ENCODE data around the gene RBM15.

Gene RBM15

GRCh38 chr1:110393286-110393685 lies 54.1 kb downstream of the RBM15 start:
- Histone ChIP-seq H3K4me2 (ENCODE audit: insufficient read depth, low read length) (no peak overlapping the region), H3K27ac (ENCODE audit: low read length) (no peak overlapping the region), H3K4me1 (ENCODE audit: insufficient read depth, low read length) (no peaks in the 10 kb centered on the region), H3K9me3 (ENCODE audit: insufficient read depth, low read length, severe bottlenecking) (no peaks in the 10 kb centered on the region), H4K20me1 (ENCODE audit: insufficient read depth, low read length) (no peaks in the 10 kb centered on the region), H3K79me2 (ENCODE audit: insufficient read depth, low read length) (no peaks in the 10 kb centered on the region), H3K27me3 (ENCODE audit: insufficient read depth, low read length, poor library complexity) (no peaks in the 10 kb centered on the region), H3K9ac (ENCODE audit: low read depth, low read length) (no peak overlapping the region), H3K36me3 (ENCODE audit: insufficient read depth, low read length) (0 out of 2 replicates have a peak, but pooled peaks cover 3% of the 10 kb centered on the region), H3K4me3 (ENCODE audit: low read depth in 1 of 2, low read length in 2 of 2) (no peak overlapping the region), H2AFZ (ENCODE audit: low read depth, low read length) (no peak overlapping the region)
- TF ChIP-seq, protein P1, sequence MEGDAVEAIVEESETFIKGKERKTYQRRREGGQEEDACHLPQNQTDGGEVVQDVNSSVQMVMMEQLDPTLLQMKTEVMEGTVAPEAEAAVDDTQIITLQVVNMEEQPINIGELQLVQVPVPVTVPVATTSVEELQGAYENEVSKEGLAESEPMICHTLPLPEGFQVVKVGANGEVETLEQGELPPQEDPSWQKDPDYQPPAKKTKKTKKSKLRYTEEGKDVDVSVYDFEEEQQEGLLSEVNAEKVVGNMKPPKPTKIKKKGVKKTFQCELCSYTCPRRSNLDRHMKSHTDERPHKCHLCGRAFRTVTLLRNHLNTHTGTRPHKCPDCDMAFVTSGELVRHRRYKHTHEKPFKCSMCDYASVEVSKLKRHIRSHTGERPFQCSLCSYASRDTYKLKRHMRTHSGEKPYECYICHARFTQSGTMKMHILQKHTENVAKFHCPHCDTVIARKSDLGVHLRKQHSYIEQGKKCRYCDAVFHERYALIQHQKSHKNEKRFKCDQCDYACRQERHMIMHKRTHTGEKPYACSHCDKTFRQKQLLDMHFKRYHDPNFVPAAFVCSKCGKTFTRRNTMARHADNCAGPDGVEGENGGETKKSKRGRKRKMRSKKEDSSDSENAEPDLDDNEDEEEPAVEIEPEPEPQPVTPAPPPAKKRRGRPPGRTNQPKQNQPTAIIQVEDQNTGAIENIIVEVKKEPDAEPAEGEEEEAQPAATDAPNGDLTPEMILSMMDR (IDR thresholded peaks at IDR 0.05; ENCODE audit: borderline replicate concordance, extremely low read depth, low read length, poor library complexity, severe bottlenecking), result no peak
- TF ChIP-seq EZH2 (IDR thresholded peaks at IDR 0.05; ENCODE audit: borderline replicate concordance, low read depth, low read length, severe bottlenecking), result no peak
- no peak for DNase-seq
- no peak for ATAC-seq (ENCODE audit: insufficient read depth, low read depth)

DNA sequence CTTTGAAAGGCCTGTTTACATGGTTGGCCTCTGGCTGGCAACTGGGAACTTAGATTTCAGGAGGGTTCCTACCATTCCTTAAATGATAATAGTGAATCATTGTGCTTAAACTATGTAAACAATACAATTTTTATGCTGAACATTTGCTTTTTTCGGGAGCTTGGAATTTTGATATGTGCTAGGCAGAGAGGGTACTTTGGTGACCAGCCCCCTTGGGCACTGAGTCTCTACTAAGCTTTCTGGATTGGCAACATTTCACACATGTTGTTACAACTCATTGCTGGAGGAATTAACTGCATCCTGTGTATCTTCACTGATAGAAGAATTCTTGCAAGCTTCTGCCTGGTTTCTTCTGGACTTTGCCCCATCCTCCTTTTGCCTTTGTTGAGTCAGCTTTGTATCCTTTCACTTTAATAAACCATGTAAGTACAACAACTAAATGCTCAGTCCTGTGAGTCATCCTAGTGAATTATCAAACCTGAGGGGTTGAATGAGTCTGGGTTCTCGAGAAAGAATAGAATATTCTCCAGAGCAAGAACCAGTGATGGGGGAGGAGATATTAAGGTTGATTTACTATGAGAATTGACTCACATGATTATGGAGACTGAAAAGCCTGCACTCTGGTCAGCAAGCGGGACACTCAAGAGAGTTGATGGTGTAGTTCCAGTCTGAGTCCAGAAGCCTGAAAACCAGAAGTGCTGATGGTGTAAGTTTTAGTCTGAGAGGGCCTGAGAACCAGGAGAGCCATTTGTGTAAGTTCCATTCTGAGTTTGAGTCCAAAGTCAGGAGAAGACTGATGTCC lies 54.7 kb downstream of the RBM15 start:
- Histone ChIP-seq H3K4me1 (ENCODE audit: insufficient read depth, low read length) (no peaks in the 10 kb centered on the region), H2AFZ (ENCODE audit: low read depth, low read length) (no peak overlapping the region), H3K79me2 (ENCODE audit: insufficient read depth, low read length) (no peaks in the 10 kb centered on the region), H3K4me2 (ENCODE audit: insufficient read depth, low read length) (no peak overlapping the region), H4K20me1 (ENCODE audit: insufficient read depth, low read length) (no peaks in the 10 kb centered on the region), H3K27ac (ENCODE audit: low read length) (no peak overlapping the region), H3K27me3 (ENCODE audit: insufficient read depth, low read length, poor library complexity) (no peaks in the 10 kb centered on the region), H3K36me3 (ENCODE audit: insufficient read depth, low read length) (0 out of 2 replicates have a peak, but pooled peaks cover 3% of the 10 kb centered on the region), H3K9me3 (ENCODE audit: insufficient read depth, low read length, severe bottlenecking) (no peaks in the 10 kb centered on the region), H3K9ac (ENCODE audit: low read depth, low read length) (no peak overlapping the region), H3K4me3 (ENCODE audit: low read depth in 1 of 2, low read length in 2 of 2) (no peak overlapping the region)
- TF ChIP-seq, protein P1 (IDR thresholded peaks at IDR 0.05; ENCODE audit: borderline replicate concordance, extremely low read depth, low read length, poor library complexity, severe bottlenecking), result no peak
- TF ChIP-seq EZH2 (IDR thresholded peaks at IDR 0.05; ENCODE audit: borderline replicate concordance, low read depth, low read length, severe bottlenecking), result no peak
- ATAC-seq (ENCODE audit: insufficient read depth, low read depth) (no peak), DNase-seq (no peak)

GRCh38 chr1:110394493-110394820 lies 55.3 kb downstream of the RBM15 start:
- no peaks in the 10 kb centered on the region for H3K9me3 ChIP-seq (ENCODE audit: insufficient read depth, low read length, severe bottlenecking)
- no peaks in the 10 kb centered on the region for H3K4me1 ChIP-seq (ENCODE audit: insufficient read depth, low read length)
- DNase-seq (no peak), ATAC-seq (ENCODE audit: insufficient read depth, low read depth) (no peak)
- no peak overlapping the region for H3K27ac ChIP-seq (ENCODE audit: low read length)
- no peak overlapping the region for H3K9ac ChIP-seq (ENCODE audit: low read depth, low read length)
- H3K4me2 ChIP-seq (ENCODE audit: insufficient read depth, low read length), result no peak overlapping the region
- TF ChIP-seq EZH2 (IDR thresholded peaks at IDR 0.05; ENCODE audit: borderline replicate concordance, low read depth, low read length, severe bottlenecking), result no peak
- TF ChIP-seq, protein P1 (IDR thresholded peaks at IDR 0.05; ENCODE audit: borderline replicate concordance, extremely low read depth, low read length, poor library complexity, severe bottlenecking), result no peak
- no peak overlapping the region for H2AFZ ChIP-seq (ENCODE audit: low read depth, low read length)
- 0 out of 2 replicates have a peak, but pooled peaks cover 3% of the 10 kb centered on the region for H3K36me3 ChIP-seq (ENCODE audit: insufficient read depth, low read length)
- H4K20me1 ChIP-seq (ENCODE audit: insufficient read depth, low read length), result no peaks in the 10 kb centered on the region
- H3K79me2 ChIP-seq (ENCODE audit: insufficient read depth, low read length), result no peaks in the 10 kb centered on the region
- H3K27me3 ChIP-seq (ENCODE audit: insufficient read depth, low read length, poor library complexity), result no peaks in the 10 kb centered on the region
- H3K4me3 ChIP-seq (ENCODE audit: low read depth in 1 of 2, low read length in 2 of 2), result no peak overlapping the region

All from DND-41 (cell line).